MG63 (cell line): ENCODE measurements around the gene ZNF775. TPM values are rescaled to one million over a fixed set of nuclear protein-coding genes. Genes with fewer than 3 reads are reported as not detected.

ENCODE experiments used
- total RNA-seq: library from RNA; depleted of rRNA; stranded (reverse); fragments of >200 nt; shearing (Covaris generic); gene quantifications from 2 replicates; pipeline ENCODE4 v1.2.3, GENCODE V29; 2014; ENCODE audit warnings: low replicate concordance; rRNA removed

The ZNF775 gene
- total RNA-seq, 1 experiment from 2014 or later: 13.9 TPM

Other genes starting within 250 kb of the ZNF775 start
- gene LRRC61, start 56.0 kb upstream of the ZNF775 start, total RNA-seq: not detected in 2 replicates
- gene ACTR3C, start 55.8 kb upstream of the ZNF775 start, total RNA-seq: not detected in 2 replicates
- not detected in 2 replicates for gene RARRES2, start 37.7 kb upstream of the ZNF775 start, total RNA-seq
- 43.6 and 64.7 TPM in 2 replicates for gene REPIN1, start 10.5 kb upstream of the ZNF775 start, total RNA-seq
- not detected in 2 replicates for gene GIMAP8, start 71.3 kb downstream of the ZNF775 start, total RNA-seq
- not detected in 2 replicates for gene GIMAP7, start 135.5 kb downstream of the ZNF775 start, total RNA-seq
- gene GIMAP4, start 188.1 kb downstream of the ZNF775 start, total RNA-seq: not detected in 2 replicates